ENCODE data around the gene PCDHGA9. TPM values are rescaled to one million over a fixed set of nuclear protein-coding genes. Genes with fewer than 3 reads are reported as not detected.

The PCDHGA9 gene
- total RNA-seq, 1 donor from 2014 or later: 0.73 TPM

GRCh38 chr5:141363952-141364660, 38.5 kb upstream of the PCDHGA9 start, which contains the start of gene PCDHGA5:
Gene PCDHGA5, plus strand, starts transcription at chr5:141364162. Its CDS starts 169 bp downstream, at chr5:141364331.
- TF ChIP-seq CTCF (IDR thresholded peaks at IDR 0.05; ENCODE audit: insufficient read depth, low read depth, low read length) (no peak), EZH2 (IDR thresholded peaks at IDR 0.05; ENCODE audit: insufficient read depth, low read length) (no peak)
- peak within 1 kb of the TSS; percentile 55 for H2AFZ ChIP-seq (ENCODE audit: low read depth, low read length)
- peaks cover 24% of the 10 kb centered on the region for H3K27me3 ChIP-seq (ENCODE audit: insufficient read depth, low read length)
- peaks cover 29% of the 10 kb centered on the region for H3K9me3 Mint-ChIP-seq (ENCODE audit: unreplicated experiment)
- no peaks in the 10 kb centered on the region for H3K27me3 Mint-ChIP-seq (ENCODE audit: low read depth, unreplicated experiment)
- no peak within 1 kb of the TSS for H3K9ac ChIP-seq (ENCODE audit: low read length)
- H3K27ac Mint-ChIP-seq (ENCODE audit: unreplicated experiment): no peak within 1 kb of the TSS
- H3K36me3 Mint-ChIP-seq (ENCODE audit: low read depth, unreplicated experiment): peaks cover 13% of the 10 kb centered on the region
- no peaks in the 10 kb centered on the region for H3K4me1 Mint-ChIP-seq (ENCODE audit: low read depth, unreplicated experiment)
- H3K4me3 Mint-ChIP-seq (ENCODE audit: unreplicated experiment): no peak within 1 kb of the TSS
- peak within 1 kb of the TSS; percentile 55 for H3K4me2 ChIP-seq (ENCODE audit: low read length)
- FAIRE-seq (no peak), DNase-seq (ENCODE audit: low read depth) (peak; percentile 4)
- no peaks in the 10 kb centered on the region for H4K20me1 ChIP-seq (ENCODE audit: insufficient read depth, low read length)
- no peaks in the 10 kb centered on the region for H3K79me2 ChIP-seq (ENCODE audit: insufficient read depth, low read length)
- H3K36me3 ChIP-seq (ENCODE audit: insufficient read depth, low read length): no peaks in the 10 kb centered on the region
- H3K9me3 ChIP-seq (ENCODE audit: insufficient read depth, low read depth, low read length): peaks cover 54% of the 10 kb centered on the region
- no peaks in the 10 kb centered on the region for H3K4me1 ChIP-seq (ENCODE audit: insufficient read depth, low read length)
- H3K27ac ChIP-seq (ENCODE audit: low read depth, low read length): no peak within 1 kb of the TSS
- H3K4me3 ChIP-seq (ENCODE audit: insufficient read depth, low read depth, low read length): peak within 1 kb of the TSS; percentile 28

- Histone ChIP-seq H3K4me3 (ENCODE audit: insufficient read depth, low read depth, low read length) (no peak overlapping the region), H3K9me3 (ENCODE audit: insufficient read depth, low read depth, low read length) (peaks cover 52% of the 10 kb centered on the region), H3K4me1 (ENCODE audit: insufficient read depth, low read length) (no peaks in the 10 kb centered on the region), H3K27ac (ENCODE audit: low read depth, low read length) (no peak overlapping the region), H3K9ac (ENCODE audit: low read length) (no peak overlapping the region), H2AFZ (ENCODE audit: low read depth, low read length) (no peak overlapping the region), H3K4me2 (ENCODE audit: low read length) (no peak overlapping the region), H3K36me3 (ENCODE audit: insufficient read depth, low read length) (no peaks in the 10 kb centered on the region), H3K79me2 (ENCODE audit: insufficient read depth, low read length) (no peaks in the 10 kb centered on the region), H3K27me3 (ENCODE audit: insufficient read depth, low read length) (peaks cover 18% of the 10 kb centered on the region), H4K20me1 (ENCODE audit: insufficient read depth, low read length) (no peaks in the 10 kb centered on the region)
- H3K27ac Mint-ChIP-seq (ENCODE audit: unreplicated experiment): no peak overlapping the region
- H3K4me1 Mint-ChIP-seq (ENCODE audit: low read depth, unreplicated experiment): no peaks in the 10 kb centered on the region
- H3K9me3 Mint-ChIP-seq (ENCODE audit: unreplicated experiment): peaks cover 20% of the 10 kb centered on the region
- DNase-seq (ENCODE audit: low read depth): no peak
- H3K4me3 Mint-ChIP-seq (ENCODE audit: unreplicated experiment): no peak overlapping the region
- TF ChIP-seq EZH2 (IDR thresholded peaks at IDR 0.05; ENCODE audit: insufficient read depth, low read length) (no peak), CTCF (IDR thresholded peaks at IDR 0.05; ENCODE audit: insufficient read depth, low read depth, low read length) (no peak)
- no peak for FAIRE-seq
- H3K36me3 Mint-ChIP-seq (ENCODE audit: low read depth, unreplicated experiment): peaks cover 9% of the 10 kb centered on the region
- no peaks in the 10 kb centered on the region for H3K27me3 Mint-ChIP-seq (ENCODE audit: low read depth, unreplicated experiment)
These were observed 36.3 kb upstream of the PCDHGA9 start for GRCh38 chr5:141366016-141366896.

Measured in astrocyte (in vitro differentiated cells and primary cell).